ENCODE results near the gene FCN3.

- TF ChIP-seq TAF1 (IDR thresholded peaks at IDR 0.05; ENCODE audit: low read depth, low read length) (no peak), POLR2AphosphoS5 (IDR thresholded peaks at IDR 0.05; ENCODE audit: low read depth, low read length) (no peak), POLR2A (IDR thresholded peaks at IDR 0.05; ENCODE audit: low read depth, low read length) (no peak)
Observed at GRCh38 chr1:27339213-27339612, 35.4 kb downstream of the FCN3 start.
